ENCODE data around the gene ZNF784.

The ZNF784 gene

DNA sequence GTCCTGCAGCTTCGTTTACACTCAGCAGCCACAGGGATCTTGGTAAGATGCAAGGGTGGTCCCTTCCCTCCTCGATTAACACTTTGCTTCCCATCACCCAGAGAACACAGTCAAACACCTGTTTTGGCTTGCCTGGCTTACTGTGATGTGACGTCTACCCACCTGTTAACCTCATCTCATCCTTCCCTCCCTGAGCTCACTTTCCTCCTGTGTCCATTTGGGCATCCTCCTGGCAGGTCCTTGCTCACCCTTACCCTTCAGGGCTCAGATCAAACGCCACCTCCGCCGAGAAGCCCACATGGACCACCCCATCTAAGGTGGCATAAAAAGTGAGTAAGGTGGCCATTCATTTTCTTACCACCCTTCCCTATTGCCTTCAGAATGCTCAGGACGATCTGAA is 34.3 kb downstream of the ZNF784 start:
- Histone ChIP-seq H3K9ac (ENCODE audit: low read length) (no peak overlapping the region), H3K27ac (ENCODE audit: low read depth, low read length) (no peak overlapping the region), H3K9me2 (replicated peaks; ENCODE audit: insufficient read depth, low read length) (no peaks in the 10 kb centered on the region), H3F3A (ENCODE audit: insufficient read depth) (no peaks in the 10 kb centered on the region), H2AFZ (ENCODE audit: low read depth, low read length, severe bottlenecking) (no peak overlapping the region), H3K36me3 (ENCODE audit: low read length) (no peaks in the 10 kb centered on the region), H3K27me3 (ENCODE audit: low read length) (no peaks in the 10 kb centered on the region), H4K20me1 (ENCODE audit: low read depth, low read length) (no peaks in the 10 kb centered on the region), H3K79me2 (ENCODE audit: insufficient read depth, low read length) (no peaks in the 10 kb centered on the region), H3K4me3 (ENCODE audit: insufficient read depth, low read length, poor library complexity, severe bottlenecking) (no peak overlapping the region), H3K4me2 (ENCODE audit: low read depth, low read length, poor library complexity, severe bottlenecking) (no peak overlapping the region), H3K9me3 (ENCODE audit: insufficient read depth, low read length) (no peaks in the 10 kb centered on the region)
- TF ChIP-seq, protein P1, sequence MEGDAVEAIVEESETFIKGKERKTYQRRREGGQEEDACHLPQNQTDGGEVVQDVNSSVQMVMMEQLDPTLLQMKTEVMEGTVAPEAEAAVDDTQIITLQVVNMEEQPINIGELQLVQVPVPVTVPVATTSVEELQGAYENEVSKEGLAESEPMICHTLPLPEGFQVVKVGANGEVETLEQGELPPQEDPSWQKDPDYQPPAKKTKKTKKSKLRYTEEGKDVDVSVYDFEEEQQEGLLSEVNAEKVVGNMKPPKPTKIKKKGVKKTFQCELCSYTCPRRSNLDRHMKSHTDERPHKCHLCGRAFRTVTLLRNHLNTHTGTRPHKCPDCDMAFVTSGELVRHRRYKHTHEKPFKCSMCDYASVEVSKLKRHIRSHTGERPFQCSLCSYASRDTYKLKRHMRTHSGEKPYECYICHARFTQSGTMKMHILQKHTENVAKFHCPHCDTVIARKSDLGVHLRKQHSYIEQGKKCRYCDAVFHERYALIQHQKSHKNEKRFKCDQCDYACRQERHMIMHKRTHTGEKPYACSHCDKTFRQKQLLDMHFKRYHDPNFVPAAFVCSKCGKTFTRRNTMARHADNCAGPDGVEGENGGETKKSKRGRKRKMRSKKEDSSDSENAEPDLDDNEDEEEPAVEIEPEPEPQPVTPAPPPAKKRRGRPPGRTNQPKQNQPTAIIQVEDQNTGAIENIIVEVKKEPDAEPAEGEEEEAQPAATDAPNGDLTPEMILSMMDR (IDR thresholded peaks at IDR 0.05; ENCODE audit: insufficient read depth, low read length, poor library complexity, severe bottlenecking), result no peak
- no peak for TF ChIP-seq EZH2phosphoT487 (conservative IDR thresholded peaks at IDR 0.05; ENCODE audit: low read length)

DNA sequence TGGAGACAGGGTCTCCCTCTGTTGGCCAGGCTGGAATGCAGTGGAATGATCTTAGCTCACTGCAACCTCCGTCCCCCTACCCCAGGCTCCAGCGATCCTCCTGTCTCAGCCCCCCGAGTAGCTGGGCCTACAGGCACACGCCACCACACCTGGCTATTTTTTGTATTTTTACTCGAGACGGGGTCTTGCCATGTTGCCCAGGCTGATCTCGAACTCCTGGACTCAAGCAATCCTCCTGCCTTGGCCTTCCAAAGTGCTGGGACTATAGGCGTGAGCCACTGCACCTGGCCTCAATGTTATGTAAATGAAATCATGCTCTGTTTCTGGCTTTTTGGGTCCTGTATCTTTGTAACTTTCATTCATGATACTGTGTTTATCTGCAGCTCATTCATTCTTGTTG is 35.6 kb downstream of the ZNF784 start:
- Histone ChIP-seq H3K27ac (ENCODE audit: low read depth, low read length) (no peak overlapping the region), H3K4me2 (ENCODE audit: low read depth, low read length, poor library complexity, severe bottlenecking) (no peak overlapping the region), H3F3A (ENCODE audit: insufficient read depth) (no peaks in the 10 kb centered on the region), H3K9me3 (ENCODE audit: insufficient read depth, low read length) (no peaks in the 10 kb centered on the region), H3K9ac (ENCODE audit: low read length) (no peak overlapping the region), H3K4me3 (ENCODE audit: insufficient read depth, low read length, poor library complexity, severe bottlenecking) (no peak overlapping the region), H3K79me2 (ENCODE audit: insufficient read depth, low read length) (no peaks in the 10 kb centered on the region), H3K36me3 (ENCODE audit: low read length) (no peaks in the 10 kb centered on the region), H4K20me1 (ENCODE audit: low read depth, low read length) (no peaks in the 10 kb centered on the region), H2AFZ (ENCODE audit: low read depth, low read length, severe bottlenecking) (no peak overlapping the region), H3K9me2 (replicated peaks; ENCODE audit: insufficient read depth, low read length) (no peaks in the 10 kb centered on the region), H3K27me3 (ENCODE audit: low read length) (no peaks in the 10 kb centered on the region)
- TF ChIP-seq, protein P1 (IDR thresholded peaks at IDR 0.05; ENCODE audit: insufficient read depth, low read length, poor library complexity, severe bottlenecking), result no peak
- TF ChIP-seq EZH2phosphoT487 (conservative IDR thresholded peaks at IDR 0.05; ENCODE audit: low read length), result no peak

DNA sequence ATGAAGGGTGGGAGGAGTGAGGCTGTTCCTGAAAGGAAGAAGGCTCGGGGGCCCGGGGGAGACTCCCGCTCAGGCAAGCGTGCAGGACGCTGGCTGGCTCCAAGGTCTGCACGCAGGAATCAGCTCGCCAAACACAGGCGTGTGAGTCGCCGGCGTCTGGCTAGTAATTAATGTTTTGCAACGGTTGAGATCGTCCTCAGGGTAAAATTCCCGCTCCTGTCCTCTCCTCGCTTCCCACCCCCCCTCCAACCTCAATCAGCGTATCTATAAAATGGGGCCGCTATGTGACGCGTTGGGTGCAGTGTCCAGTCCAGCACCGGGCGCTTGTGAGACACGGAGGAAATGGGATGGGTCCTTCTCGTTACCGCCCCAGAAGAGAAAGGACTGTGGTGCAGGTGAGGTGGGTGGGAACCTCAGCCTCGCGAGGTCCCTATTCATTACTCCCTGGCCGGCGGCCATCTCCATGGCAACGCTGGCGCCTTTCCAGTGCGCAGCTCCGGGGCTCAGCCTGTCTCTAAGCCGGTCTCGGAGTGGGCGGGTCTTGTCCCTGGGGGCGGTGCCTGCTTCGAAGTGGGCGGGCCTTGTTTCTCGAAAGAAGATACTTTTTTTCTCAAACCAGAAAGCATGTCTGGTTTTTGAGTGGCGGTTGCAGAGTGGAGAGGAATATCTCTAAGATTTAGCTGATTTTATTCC is 37.2 kb downstream of the ZNF784 start:
- peak overlapping the region; percentile 12 for H2AFZ ChIP-seq (ENCODE audit: low read depth, low read length, severe bottlenecking)
- H3K36me3 ChIP-seq (ENCODE audit: low read length), result no peaks in the 10 kb centered on the region
- no peak overlapping the region for H3K4me3 ChIP-seq (ENCODE audit: insufficient read depth, low read length, poor library complexity, severe bottlenecking)
- no peaks in the 10 kb centered on the region for H3K79me2 ChIP-seq (ENCODE audit: insufficient read depth, low read length)
- no peak overlapping the region for H3K27ac ChIP-seq (ENCODE audit: low read depth, low read length)
- peak overlapping the region; percentile 43 for H3K4me2 ChIP-seq (ENCODE audit: low read depth, low read length, poor library complexity, severe bottlenecking)
- no peaks in the 10 kb centered on the region for H3K9me2 ChIP-seq (replicated peaks; ENCODE audit: insufficient read depth, low read length)
- H3K27me3 ChIP-seq (ENCODE audit: low read length), result no peaks in the 10 kb centered on the region
- H3K9ac ChIP-seq (ENCODE audit: low read length), result no peak overlapping the region
- H3K9me3 ChIP-seq (ENCODE audit: insufficient read depth, low read length), result no peaks in the 10 kb centered on the region
- H4K20me1 ChIP-seq (ENCODE audit: low read depth, low read length), result no peaks in the 10 kb centered on the region
- TF ChIP-seq, protein P1 (IDR thresholded peaks at IDR 0.05; ENCODE audit: insufficient read depth, low read length, poor library complexity, severe bottlenecking), result no peak
- no peak for TF ChIP-seq EZH2phosphoT487 (conservative IDR thresholded peaks at IDR 0.05; ENCODE audit: low read length)
- H3F3A ChIP-seq (ENCODE audit: insufficient read depth), result no peaks in the 10 kb centered on the region

Data from SU-DHL-6 (cell line).